HG02763 (cell line): ENCODE data around the gene COL28A1.
A peak's percentile ranks its signal among the peaks of the same experiment; 100 is the strongest.

Experiments
- ATAC-seq: cut with Tn5 transposase; IDR thresholded peaks from one replicate; pipeline ENCODE4 v1.9.1; 2021; ENCODE audit warnings: mild to moderate bottlenecking, moderate library complexity; ENCODE audit not compliant: unreplicated experiment

Gene COL28A1

GRCh38 chr7:7535691-7536090 is at the start of gene COL28A1:
TSS of gene COL28A1 (minus strand) at chr7:7535873. CDS start at chr7:7532875, 2,998 bp downstream.
- no peak for ATAC-seq

GRCh38 chr7:7584653-7585052 is 49.0 kb upstream of the COL28A1 start:
- no peak for ATAC-seq

GRCh38 chr7:7583731-7584130 is 48.1 kb upstream of the COL28A1 start:
- no peak for ATAC-seq

- ATAC-seq = no peak
Observed at GRCh38 chr7:7582596-7582995, 46.9 kb upstream of the COL28A1 start.

- ATAC-seq = no peak
Observed at GRCh38 chr7:7581531-7582179, 46.0 kb upstream of the COL28A1 start.

- ATAC-seq = no peak
Observed at GRCh38 chr7:7579638-7580037, 44.0 kb upstream of the COL28A1 start.

- no peak for ATAC-seq
Observed at GRCh38 chr7:7577888-7578287, 42.2 kb upstream of the COL28A1 start.

GRCh38 chr7:7576344-7576743 is 40.7 kb upstream of the COL28A1 start:
- ATAC-seq = no peak

- no peak for ATAC-seq
Observed at GRCh38 chr7:7573701-7574100, 38.0 kb upstream of the COL28A1 start.

GRCh38 chr7:7570584-7570983 is 34.9 kb upstream of the COL28A1 start:
- no peak for ATAC-seq

GRCh38 chr7:7569615-7570014 is 33.9 kb upstream of the COL28A1 start:
- ATAC-seq = peak; percentile 24

- peak; percentile 28 for ATAC-seq
Observed at GRCh38 chr7:7569081-7569527, 33.4 kb upstream of the COL28A1 start.

GRCh38 chr7:7568553-7568952 is 32.9 kb upstream of the COL28A1 start:
- ATAC-seq = no peak

- ATAC-seq = no peak
Observed at GRCh38 chr7:7567898-7568531, 32.3 kb upstream of the COL28A1 start.

GRCh38 chr7:7566651-7567611 is 31.3 kb upstream of the COL28A1 start, which contains the start of gene MIOS:
TSS of gene MIOS (plus strand) at chr7:7566884. CDS start at chr7:7572476, 5,592 bp downstream.
- peak; percentile 75 for ATAC-seq

- ATAC-seq = peak; percentile 22
Observed at GRCh38 chr7:7565746-7566650, 30.3 kb upstream of the COL28A1 start.

- no peak for ATAC-seq
Observed at GRCh38 chr7:7565018-7565680, 29.5 kb upstream of the COL28A1 start.

GRCh38 chr7:7564323-7564780 is 28.7 kb upstream of the COL28A1 start:
- no peak for ATAC-seq

GRCh38 chr7:7563813-7564212 is 28.1 kb upstream of the COL28A1 start:
- no peak for ATAC-seq

- no peak for ATAC-seq
Observed at GRCh38 chr7:7563269-7563668, 27.6 kb upstream of the COL28A1 start.
